GM12874 (cell line): Measurements from ENCODE around the gene TRIP6.

Source experiments
- TF ChIP-seq, protein P1 (sequence below): IDR thresholded peaks from 2 replicates; pipeline ENCODE4 v1.5.1; 2011; ENCODE audit warnings: low read depth, mild to moderate bottlenecking, control low read depth, low read length, moderate library complexity; ENCODE audit not compliant: insufficient read depth

TRIP6 gene

DNA sequence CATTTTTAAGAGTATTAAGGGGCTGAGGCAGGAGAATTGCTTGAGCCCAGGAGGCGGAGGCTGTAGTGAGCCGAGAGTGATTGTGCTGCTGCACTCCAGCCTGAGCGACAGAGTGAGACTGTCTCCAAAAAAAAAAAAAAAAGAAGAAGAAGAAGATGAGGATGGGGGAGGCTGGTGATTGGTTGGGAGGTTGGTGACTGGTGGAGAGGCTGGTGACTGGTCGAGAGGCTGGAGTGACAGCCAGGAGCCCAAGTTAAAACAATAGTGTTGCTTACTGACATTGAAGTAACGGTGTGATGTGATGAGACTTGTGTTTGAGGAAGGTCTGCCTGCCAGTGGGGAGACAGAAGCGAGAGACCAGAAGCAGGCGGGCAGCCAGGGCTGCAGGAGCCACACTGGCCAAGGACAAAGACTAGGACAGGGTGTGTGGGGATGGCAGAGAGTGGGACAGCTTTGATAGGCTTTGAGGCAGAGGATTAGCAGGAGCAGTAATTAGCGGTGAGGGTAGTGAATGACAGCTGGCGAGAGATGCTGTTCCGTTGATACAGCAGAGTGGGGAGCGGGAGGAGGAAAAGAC, 12.6 kb downstream of the TRIP6 start:
- TF ChIP-seq, protein P1, sequence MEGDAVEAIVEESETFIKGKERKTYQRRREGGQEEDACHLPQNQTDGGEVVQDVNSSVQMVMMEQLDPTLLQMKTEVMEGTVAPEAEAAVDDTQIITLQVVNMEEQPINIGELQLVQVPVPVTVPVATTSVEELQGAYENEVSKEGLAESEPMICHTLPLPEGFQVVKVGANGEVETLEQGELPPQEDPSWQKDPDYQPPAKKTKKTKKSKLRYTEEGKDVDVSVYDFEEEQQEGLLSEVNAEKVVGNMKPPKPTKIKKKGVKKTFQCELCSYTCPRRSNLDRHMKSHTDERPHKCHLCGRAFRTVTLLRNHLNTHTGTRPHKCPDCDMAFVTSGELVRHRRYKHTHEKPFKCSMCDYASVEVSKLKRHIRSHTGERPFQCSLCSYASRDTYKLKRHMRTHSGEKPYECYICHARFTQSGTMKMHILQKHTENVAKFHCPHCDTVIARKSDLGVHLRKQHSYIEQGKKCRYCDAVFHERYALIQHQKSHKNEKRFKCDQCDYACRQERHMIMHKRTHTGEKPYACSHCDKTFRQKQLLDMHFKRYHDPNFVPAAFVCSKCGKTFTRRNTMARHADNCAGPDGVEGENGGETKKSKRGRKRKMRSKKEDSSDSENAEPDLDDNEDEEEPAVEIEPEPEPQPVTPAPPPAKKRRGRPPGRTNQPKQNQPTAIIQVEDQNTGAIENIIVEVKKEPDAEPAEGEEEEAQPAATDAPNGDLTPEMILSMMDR = no peak

DNA sequence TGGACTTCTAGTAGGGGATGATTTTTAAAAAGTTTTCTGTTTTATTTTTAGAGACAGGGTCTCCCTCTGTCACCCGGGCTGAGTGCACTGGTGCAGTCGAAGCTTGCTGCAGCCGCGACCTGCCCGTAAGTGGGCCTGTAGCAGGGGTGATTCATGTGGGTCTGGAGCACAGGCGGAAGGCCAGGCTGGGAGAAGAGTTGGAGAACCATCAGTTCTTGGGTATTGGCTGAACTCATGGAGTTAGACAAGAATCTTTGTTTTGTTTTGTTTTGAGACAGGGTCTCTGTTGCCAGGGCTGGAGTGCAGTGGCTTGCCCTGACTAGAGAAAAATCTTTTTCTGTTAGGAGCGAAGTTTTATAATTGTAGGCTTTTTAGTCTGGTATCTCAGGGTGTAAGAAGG, 13.5 kb downstream of the TRIP6 start:
- TF ChIP-seq, protein P1 = no peak

DNA sequence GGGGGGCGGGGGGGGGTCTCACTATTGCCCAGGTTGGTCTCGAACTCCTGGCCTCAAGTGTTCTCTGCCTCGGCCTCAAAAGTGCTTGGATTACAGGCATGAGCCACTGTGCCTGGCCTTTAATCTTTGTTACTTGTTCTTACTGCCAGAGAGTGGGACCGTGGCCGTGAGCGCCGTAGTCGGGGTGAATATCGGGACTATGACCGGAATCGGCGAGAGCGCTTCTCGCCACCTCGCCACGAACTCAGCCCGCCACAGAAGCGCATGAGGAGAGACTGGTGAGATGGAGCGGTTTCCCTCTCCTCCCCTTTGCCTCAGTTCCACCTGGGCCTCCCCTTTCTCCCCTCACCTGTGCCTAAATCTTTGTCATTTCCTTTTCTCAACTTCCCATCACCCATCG, 13.9 kb downstream of the TRIP6 start:
- TF ChIP-seq, protein P1 = no peak

DNA sequence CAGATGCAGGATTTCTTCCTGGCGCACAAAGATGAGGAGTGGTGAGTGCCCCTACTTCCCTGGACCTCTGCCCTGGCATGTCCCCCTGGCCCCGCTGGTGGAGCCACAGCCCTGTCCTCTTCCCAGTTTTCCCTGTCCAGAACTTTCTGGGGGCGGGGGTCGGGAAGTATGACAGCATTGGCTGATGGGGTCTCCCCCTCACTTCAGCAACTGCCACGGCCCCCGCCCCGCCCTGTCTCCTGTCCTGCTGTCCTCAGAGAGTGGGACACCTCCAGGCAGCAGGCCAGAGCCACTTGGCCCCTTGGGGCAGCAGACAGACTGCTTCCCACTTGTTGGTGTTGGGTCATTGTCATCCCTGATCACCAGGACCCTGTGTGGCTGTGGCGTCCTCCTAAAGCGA, 15.0 kb downstream of the TRIP6 start:
- TF ChIP-seq, protein P1 = no peak

DNA sequence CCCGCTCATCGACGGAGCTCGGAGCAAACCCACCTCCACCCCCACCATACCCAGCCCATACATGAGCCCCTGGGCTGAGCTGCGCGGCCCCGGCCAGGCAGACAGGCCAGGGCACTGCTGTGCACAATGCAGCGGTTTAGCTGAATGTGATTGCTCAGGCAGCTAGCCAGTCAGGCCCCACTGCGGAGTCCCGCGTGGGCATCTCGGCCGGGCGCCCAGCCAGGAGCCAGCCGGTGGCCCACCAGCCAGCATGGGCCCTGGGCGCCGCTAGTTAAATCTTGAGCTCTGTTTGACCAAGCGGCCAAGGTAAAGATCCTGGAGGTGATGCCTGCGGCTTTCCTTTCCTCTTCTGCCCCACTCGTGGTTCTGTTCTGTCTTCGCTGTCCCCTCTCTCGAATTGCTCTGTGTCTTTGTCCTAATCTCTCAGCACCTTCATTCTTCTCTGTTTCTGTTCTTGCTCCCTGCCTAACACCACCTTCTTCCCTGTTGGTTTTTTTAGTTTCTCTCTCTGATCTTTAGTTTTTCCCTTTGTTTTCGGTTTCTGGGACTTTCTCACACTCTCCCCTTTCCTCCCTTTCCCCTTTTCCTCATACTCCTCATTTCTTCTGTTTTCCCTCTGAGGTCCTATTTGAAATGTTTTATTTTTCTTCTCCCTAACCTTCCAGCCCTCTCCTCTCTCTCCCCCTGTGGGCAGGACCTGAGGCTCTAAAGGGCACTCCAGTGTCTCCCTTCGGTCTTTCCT, 15.8 kb downstream of the TRIP6 start:
- TF ChIP-seq, protein P1 = no peak

DNA sequence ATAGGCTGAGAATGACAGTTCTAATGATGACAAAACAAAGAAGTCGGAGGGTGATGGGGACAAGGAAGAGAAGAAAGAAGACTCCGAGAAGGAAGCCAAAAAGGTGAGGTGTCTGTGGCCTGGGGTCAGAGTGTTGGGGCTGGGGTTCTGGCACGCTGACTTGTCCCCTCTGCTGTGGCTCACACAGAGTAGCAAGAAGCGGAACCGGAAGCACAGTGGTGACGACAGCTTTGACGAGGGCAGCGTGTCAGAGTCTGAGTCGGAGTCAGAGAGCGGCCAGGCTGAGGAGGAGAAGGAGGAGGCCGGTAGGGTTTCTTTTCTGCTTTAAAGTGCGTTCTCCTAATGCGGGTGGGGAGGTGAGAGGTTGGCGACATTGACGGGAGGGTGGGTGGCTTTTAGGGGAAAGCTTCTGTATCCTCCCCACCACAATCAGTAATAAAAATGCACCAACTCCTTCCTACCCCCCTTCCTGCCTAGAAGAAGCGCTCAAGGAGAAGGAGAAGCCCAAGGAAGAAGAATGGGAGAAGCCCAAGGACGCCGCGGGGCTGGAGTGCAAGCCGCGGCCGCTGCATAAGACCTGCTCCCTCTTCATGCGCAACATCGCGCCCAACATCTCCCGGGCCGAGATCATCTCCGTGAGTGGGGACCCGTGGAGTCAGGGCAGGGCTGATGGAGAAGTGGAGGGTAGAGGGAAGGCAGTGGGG, 17.7 kb downstream of the TRIP6 start:
- TF ChIP-seq, protein P1 = no peak

DNA sequence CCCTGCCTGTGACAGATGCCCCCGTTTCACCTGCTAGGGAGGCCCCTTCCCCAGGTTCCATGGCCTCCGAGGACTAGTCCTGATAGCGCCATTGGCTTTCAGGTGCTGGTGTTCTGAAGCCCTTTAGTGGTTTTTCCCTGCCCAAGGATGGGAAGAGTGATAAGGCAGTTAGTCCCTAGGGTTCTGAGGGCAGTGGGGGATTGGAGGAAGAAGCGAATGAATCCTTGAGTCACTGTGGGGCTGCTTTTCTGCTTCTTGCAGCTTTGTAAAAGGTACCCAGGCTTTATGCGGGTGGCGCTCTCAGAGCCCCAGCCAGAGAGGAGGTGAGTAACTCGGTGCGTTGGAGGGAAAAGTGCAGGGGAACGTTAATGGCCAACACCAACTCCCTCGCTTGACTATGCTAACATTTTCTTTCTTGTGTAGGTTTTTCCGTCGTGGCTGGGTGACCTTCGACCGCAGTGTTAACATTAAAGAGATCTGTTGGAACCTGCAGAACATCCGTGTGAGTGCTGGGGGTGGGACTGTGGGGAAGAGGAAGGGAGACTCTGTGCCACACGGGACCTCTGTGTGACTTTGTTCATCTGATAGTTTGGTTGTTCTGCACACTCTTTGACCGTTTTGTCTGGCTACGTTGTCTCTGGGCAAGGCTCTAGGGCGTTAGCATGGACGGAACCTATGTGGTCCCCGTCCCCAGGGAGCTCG, 18.4 kb downstream of the TRIP6 start:
- TF ChIP-seq, protein P1 = no peak
